ENCODE measurements around the gene C10orf90. TPM values are rescaled to one million over a fixed set of nuclear protein-coding genes. Genes with fewer than 3 reads are reported as not detected.

Gene C10orf90
- total and polyA plus RNA-seq, 4 donors: 0.05 to 0.25 TPM; not detected in 2

DNA sequence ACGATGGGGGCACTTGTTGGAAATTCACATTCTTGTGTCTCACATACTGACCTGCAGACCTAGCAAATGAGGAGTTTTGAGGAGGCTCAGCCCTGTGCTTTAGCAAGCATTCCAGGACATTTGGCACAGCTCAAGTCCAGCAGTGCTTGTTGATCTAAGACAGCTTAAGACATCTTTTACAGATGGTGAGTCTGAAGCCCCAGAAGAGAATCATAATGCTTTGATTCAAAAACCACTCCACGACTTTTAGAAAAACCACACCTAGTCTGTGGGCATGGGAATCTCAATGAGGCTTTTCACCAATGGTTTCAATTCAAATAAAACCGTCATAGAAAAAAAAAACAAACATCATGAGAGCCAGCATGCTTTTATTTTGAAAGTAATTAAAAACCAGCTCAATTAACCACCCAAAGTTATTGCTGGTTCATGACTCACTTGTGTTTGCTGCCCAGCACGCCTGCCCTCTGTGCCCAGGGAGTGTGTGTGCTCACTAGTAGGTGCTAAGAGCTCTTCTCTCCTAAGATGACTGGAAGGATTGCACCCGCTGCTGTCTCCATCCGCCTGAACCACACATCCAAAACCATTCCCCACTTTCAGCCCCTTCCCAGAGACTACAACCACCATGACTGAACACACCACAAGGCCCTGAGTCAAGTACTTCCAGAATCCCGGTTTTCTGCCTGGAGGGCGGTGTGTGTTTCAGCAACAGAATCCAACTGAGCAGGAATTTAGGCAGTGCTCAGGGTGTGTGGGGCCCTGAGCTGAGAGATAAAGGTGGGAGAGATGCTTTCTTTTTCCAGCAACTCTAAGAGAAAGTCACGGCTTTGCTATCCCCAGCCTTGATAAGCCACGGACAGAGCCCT, 152.0 kb downstream of the C10orf90 start:
- H3K27me3 ChIP-seq (ENCODE audit: control insufficient read depth in 4 of 4, insufficient read depth in 4 of 4, low read length in 3 of 4): peaks cover 0 to 8% (median 0%) of the 10 kb centered on the region in 4 donors
- H3K9me3 ChIP-seq (ENCODE audit: control insufficient read depth in 4 of 4, low read length in 3 of 4): peaks cover 0 to 2% (median 0%) of the 10 kb centered on the region in 4 donors
- no peak overlapping the region for H3K27ac ChIP-seq (ENCODE audit: low read depth in 1 of 2, low read length in 2 of 2)
- H3K9ac ChIP-seq (ENCODE audit: low read depth in 1 of 2, low read length in 2 of 2): no peak overlapping the region
- 82% methylated on average over 10 of the region's 10 CpGs for WGBS
- DNase-seq (ENCODE audit: low spot score): no peak
- no peak overlapping the region for H3K4me3 ChIP-seq (ENCODE audit: low read depth in 1 of 3, low read length in 3 of 3)
- peaks cover 0 to 12% (median 9%) of the 10 kb centered on the region in 4 donors for H3K4me1 ChIP-seq (ENCODE audit: control insufficient read depth in 4 of 4, insufficient read depth in 4 of 4, low read length in 3 of 4)
- no peaks in the 10 kb centered on the region for H3K36me3 ChIP-seq (ENCODE audit: control insufficient read depth in 4 of 4, insufficient read depth in 3 of 4, low read depth in 1 of 4, low read length in 3 of 4)
- TF ChIP-seq, protein P1, sequence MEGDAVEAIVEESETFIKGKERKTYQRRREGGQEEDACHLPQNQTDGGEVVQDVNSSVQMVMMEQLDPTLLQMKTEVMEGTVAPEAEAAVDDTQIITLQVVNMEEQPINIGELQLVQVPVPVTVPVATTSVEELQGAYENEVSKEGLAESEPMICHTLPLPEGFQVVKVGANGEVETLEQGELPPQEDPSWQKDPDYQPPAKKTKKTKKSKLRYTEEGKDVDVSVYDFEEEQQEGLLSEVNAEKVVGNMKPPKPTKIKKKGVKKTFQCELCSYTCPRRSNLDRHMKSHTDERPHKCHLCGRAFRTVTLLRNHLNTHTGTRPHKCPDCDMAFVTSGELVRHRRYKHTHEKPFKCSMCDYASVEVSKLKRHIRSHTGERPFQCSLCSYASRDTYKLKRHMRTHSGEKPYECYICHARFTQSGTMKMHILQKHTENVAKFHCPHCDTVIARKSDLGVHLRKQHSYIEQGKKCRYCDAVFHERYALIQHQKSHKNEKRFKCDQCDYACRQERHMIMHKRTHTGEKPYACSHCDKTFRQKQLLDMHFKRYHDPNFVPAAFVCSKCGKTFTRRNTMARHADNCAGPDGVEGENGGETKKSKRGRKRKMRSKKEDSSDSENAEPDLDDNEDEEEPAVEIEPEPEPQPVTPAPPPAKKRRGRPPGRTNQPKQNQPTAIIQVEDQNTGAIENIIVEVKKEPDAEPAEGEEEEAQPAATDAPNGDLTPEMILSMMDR (IDR thresholded peaks at IDR 0.05; ENCODE audit: low read depth, low read length, missing input control): no peak
- TF ChIP-seq, protein P2, sequence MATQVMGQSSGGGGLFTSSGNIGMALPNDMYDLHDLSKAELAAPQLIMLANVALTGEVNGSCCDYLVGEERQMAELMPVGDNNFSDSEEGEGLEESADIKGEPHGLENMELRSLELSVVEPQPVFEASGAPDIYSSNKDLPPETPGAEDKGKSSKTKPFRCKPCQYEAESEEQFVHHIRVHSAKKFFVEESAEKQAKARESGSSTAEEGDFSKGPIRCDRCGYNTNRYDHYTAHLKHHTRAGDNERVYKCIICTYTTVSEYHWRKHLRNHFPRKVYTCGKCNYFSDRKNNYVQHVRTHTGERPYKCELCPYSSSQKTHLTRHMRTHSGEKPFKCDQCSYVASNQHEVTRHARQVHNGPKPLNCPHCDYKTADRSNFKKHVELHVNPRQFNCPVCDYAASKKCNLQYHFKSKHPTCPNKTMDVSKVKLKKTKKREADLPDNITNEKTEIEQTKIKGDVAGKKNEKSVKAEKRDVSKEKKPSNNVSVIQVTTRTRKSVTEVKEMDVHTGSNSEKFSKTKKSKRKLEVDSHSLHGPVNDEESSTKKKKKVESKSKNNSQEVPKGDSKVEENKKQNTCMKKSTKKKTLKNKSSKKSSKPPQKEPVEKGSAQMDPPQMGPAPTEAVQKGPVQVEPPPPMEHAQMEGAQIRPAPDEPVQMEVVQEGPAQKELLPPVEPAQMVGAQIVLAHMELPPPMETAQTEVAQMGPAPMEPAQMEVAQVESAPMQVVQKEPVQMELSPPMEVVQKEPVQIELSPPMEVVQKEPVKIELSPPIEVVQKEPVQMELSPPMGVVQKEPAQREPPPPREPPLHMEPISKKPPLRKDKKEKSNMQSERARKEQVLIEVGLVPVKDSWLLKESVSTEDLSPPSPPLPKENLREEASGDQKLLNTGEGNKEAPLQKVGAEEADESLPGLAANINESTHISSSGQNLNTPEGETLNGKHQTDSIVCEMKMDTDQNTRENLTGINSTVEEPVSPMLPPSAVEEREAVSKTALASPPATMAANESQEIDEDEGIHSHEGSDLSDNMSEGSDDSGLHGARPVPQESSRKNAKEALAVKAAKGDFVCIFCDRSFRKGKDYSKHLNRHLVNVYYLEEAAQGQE (IDR thresholded peaks at IDR 0.05): no peak
- TF ChIP-seq HNF4G (IDR thresholded peaks at IDR 0.05) (no peak), GABPA (IDR thresholded peaks at IDR 0.05 in 1 of 2, conservative IDR thresholded peaks at IDR 0.05 in 1 of 2) (no peak), JUND (IDR thresholded peaks at IDR 0.05) (no peak), TAF1 (conservative IDR thresholded peaks at IDR 0.05) (no peak), FOXA2 (IDR thresholded peaks at IDR 0.05) (no peak), EGR1 (IDR thresholded peaks at IDR 0.05; ENCODE audit: low read depth in 2 of 2) (no peak), HNF4A (conservative IDR thresholded peaks at IDR 0.05) (no peak)

DNA sequence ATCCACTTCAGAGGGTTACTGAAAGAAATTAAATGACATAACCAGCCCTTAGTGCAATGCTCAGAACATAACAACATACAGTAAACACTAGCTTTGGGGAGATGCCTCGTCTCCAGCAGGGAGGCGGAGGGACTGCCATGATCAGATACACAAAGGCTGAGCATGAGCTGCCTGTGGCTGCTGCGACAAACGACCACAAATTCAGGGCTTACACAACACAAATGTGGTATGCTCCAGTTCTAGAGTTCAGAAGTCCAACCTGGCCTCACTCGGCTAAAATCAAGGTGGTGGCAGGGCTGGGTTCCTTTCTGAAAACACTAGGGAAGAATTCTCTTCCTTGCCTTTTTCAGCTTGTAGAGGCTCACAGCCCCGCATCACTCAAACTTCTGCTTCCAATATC, 154.0 kb downstream of the C10orf90 start:
- WGBS: 84% methylated on average over 6 of the region's 6 CpGs
- H3K4me3 ChIP-seq (ENCODE audit: low read depth in 1 of 3, low read length in 3 of 3): no peak overlapping the region
- no peaks in the 10 kb centered on the region for H3K27me3 ChIP-seq (ENCODE audit: control insufficient read depth in 4 of 4, insufficient read depth in 4 of 4, low read length in 3 of 4)
- peaks cover 0 to 2% (median 0%) of the 10 kb centered on the region in 4 donors for H3K9me3 ChIP-seq (ENCODE audit: control insufficient read depth in 4 of 4, low read length in 3 of 4)
- DNase-seq (ENCODE audit: low spot score): no peak
- peaks cover 0 to 12% (median 9%) of the 10 kb centered on the region in 4 donors for H3K4me1 ChIP-seq (ENCODE audit: control insufficient read depth in 4 of 4, insufficient read depth in 4 of 4, low read length in 3 of 4)
- no peak overlapping the region for H3K9ac ChIP-seq (ENCODE audit: low read depth in 1 of 2, low read length in 2 of 2)
- no peaks in the 10 kb centered on the region for H3K36me3 ChIP-seq (ENCODE audit: control insufficient read depth in 4 of 4, insufficient read depth in 3 of 4, low read depth in 1 of 4, low read length in 3 of 4)
- H3K27ac ChIP-seq (ENCODE audit: low read depth in 1 of 2, low read length in 2 of 2): no peak overlapping the region
- TF ChIP-seq GABPA (IDR thresholded peaks at IDR 0.05 in 1 of 2, conservative IDR thresholded peaks at IDR 0.05 in 1 of 2) (no peak), RXRA (IDR thresholded peaks at IDR 0.05) (no peak), HNF4G (IDR thresholded peaks at IDR 0.05) (no peak), EGR1 (IDR thresholded peaks at IDR 0.05; ENCODE audit: low read depth in 2 of 2) (no peak), SP1 (IDR thresholded peaks at IDR 0.05) (no peak), FOXA2 (IDR thresholded peaks at IDR 0.05) (no peak), HNF4A (conservative IDR thresholded peaks at IDR 0.05) (no peak), JUND (IDR thresholded peaks at IDR 0.05) (no peak), RAD21 (IDR thresholded peaks at IDR 0.05) (no peak), NR2F2 (IDR thresholded peaks at IDR 0.05) (no peak), FOXA1 (IDR thresholded peaks at IDR 0.05) (no peak)
- TF ChIP-seq, protein P1 (IDR thresholded peaks at IDR 0.05; ENCODE audit: low read depth, low read length, missing input control): no peak
- TF ChIP-seq, protein P3, sequence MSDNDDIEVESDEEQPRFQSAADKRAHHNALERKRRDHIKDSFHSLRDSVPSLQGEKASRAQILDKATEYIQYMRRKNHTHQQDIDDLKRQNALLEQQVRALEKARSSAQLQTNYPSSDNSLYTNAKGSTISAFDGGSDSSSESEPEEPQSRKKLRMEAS (IDR thresholded peaks at IDR 0.05): no peak
- TF ChIP-seq, protein P4, sequence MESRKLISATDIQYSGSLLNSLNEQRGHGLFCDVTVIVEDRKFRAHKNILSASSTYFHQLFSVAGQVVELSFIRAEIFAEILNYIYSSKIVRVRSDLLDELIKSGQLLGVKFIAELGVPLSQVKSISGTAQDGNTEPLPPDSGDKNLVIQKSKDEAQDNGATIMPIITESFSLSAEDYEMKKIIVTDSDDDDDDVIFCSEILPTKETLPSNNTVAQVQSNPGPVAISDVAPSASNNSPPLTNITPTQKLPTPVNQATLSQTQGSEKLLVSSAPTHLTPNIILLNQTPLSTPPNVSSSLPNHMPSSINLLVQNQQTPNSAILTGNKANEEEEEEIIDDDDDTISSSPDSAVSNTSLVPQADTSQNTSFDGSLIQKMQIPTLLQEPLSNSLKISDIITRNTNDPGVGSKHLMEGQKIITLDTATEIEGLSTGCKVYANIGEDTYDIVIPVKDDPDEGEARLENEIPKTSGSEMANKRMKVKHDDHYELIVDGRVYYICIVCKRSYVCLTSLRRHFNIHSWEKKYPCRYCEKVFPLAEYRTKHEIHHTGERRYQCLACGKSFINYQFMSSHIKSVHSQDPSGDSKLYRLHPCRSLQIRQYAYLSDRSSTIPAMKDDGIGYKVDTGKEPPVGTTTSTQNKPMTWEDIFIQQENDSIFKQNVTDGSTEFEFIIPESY (IDR thresholded peaks at IDR 0.05): no peak
- TF ChIP-seq, protein P2 (IDR thresholded peaks at IDR 0.05): no peak

All from liver (tissue), 9 donors.